ENCODE data around the gene WNT5A.
"Not testable (repeated sequence)": the region's sequence is repeated elsewhere in the genome, so short reads cannot be mapped to it uniquely, and the experiment has no call there.

Gene WNT5A

DNA sequence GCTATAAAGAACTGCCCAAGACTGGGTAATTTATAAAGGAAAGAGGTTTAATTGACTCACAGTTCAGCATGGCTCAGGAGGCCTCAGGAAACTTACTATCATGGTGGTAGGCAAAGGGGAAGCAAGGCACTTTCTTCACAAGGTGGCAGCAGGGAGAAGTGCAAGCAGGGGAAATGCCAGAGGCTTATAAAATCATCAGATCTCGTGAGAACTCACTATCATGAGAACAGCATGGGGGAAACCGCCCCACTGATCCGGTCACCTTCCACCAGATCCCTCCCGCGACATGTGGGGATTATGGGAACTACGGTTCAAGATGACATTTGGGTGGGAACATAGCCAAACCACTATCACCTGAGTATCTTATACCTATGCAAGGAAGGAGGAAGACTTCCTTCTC is 18.0 kb upstream of the WNT5A start:
- DNase-seq, result not testable (repeated sequence)

DNA sequence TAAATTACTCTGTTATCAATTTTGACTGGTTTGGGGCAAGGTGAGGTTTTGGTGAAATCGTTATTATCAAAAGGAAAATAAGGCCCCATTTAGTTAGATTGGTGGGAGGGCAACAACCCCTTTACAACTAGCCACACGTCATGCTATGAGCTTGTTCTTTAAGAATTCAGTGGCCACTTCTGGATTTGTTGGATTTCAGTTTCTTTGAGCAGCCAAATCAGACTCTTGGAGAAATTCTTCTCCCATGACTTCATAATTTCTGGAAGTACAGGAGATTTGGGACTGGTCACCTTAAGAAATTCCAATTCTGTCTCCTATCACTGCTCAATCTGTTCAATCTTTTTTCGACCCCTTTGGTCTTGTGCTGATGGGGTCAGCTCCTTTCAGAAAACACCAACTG is 14.8 kb upstream of the WNT5A start:
- DNase-seq, result no peak

DNA sequence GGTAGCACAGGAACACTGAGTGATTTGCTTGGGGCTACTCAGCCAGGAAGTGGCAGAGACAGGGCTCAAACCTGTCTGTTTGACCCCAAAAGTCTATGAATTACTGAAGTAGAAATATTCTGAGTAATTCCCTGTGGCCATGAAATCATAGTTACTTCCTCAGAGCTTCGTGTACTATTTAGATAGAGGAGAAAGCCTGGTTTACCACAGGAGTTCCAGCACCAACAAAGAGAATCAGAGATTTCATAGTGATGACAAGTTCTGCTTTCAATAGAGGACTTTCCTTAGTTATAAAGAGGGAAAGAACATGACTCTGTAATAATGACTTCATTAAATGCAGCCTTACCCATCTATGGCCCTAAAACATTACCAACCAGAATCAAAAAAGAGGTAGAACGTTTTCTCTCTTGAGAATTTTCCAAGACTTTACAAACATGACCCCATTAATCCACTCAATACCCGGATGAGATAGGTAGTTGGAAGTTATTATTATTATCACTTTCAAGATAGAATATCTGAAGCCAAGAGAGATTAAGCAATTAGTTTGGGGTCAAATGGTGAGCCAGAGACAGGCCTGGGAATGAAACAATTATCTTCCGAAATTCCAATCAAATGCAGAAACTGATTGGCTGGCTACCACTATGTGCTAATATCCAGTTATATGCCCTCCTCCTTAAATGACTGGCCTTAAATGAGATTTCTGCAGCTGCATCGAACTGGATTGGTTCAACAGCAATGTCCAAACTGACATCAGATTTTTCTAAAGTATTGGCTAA is 13.6 kb upstream of the WNT5A start:
- DNase-seq, result no peak

DNA sequence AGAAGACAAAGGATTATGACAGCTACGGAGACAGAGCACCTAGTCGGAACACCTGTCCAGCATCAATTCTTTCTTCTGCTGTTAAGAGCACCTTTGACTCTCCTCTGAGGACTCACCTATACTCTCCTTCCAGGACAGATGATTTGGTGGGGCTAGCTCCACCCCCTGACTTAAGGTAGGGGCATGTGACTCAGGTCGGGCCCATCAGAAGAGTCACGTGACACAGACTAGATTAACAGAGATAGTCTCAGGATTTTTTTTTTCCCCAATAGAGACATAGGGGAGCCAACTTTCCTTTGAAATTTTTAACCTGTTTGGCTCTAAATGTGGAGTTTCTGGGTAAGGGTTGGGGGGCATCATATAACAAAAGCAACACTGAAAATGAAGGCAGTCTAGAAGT is 11.4 kb upstream of the WNT5A start:
- no peak for DNase-seq

DNA sequence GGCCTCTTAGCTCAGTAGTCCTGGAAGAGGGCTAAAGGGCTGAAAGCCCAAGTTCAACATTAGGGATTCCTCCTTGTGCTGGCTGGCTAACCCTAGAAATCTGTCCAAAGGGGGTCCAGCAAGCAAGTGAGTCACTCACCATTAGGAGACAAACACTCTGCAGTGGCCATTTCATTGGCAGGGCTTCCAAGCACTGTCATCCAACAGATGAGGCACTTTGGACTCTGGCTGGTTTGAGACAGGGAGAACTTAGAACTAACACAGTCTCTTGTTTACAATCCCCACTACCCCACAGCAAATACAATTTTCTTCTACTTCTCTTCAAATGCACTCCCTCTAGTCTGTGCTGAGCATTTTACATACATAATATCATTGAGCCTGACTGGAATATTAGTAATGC is 10.1 kb upstream of the WNT5A start:
- no peak for DNase-seq

DNA sequence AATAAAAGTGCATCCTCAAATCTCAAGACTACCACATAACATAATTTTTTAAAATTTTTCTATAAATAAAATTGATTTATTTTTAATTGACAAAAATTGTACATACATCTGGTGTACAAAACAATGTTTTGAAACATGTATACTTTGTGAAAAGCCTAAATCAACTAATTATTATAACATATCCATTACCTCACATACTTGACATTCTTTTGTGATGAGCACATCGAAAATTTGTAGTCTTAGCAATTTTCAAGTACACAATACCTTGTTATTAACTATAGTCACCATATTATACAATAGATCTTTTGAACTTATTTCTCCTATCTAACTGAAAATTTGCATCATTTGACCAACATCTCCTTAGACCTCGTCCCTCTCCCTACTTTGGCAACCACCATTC is 7.9 kb upstream of the WNT5A start:
- DNase-seq, result no peak

DNA sequence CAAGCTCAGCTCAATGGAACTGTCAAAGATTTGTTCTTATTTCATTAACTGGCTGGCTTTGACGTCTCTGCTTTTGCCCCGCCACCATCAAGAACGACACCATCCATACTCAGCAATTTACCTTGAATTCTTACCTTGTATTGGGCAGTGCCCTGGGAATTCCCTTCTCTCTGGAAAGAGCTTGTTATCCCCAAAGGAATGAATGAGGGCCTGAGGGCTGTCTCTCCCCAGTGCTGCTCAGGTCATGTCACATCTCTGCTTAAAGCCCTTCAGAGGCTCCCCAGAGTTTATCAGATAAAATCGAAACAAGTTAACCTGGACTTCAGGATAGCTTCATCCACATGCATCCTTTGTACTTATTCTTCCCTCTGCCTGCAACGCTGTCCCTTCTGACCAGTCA is 5.9 kb upstream of the WNT5A start:
- no peak for DNase-seq

DNA sequence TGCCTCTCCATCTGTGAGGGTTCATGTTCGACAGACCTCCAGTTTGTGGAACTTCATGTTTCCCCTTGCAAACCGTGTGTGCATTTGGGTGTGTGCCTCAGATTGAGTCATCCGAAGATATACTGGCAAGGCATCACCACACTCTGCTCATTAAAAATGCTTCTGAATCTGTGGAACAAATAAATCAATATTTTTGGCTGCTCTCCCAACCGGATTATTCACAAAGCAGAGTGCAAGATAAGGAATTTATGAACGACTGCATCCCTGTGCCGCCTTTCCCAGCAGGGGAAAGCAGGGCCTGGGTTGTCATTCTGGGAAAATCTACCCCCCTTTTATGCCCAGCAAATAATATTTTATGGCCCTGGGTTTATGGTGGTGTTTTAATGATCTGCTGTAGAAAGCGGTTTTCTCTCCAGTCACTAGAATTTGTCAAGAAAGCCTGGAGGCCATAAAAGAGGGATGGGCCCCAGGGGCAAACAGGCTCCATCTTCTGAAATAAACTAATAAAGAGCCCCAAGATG is 4.2 kb upstream of the WNT5A start:
- DNase-seq, result no peak

DNA sequence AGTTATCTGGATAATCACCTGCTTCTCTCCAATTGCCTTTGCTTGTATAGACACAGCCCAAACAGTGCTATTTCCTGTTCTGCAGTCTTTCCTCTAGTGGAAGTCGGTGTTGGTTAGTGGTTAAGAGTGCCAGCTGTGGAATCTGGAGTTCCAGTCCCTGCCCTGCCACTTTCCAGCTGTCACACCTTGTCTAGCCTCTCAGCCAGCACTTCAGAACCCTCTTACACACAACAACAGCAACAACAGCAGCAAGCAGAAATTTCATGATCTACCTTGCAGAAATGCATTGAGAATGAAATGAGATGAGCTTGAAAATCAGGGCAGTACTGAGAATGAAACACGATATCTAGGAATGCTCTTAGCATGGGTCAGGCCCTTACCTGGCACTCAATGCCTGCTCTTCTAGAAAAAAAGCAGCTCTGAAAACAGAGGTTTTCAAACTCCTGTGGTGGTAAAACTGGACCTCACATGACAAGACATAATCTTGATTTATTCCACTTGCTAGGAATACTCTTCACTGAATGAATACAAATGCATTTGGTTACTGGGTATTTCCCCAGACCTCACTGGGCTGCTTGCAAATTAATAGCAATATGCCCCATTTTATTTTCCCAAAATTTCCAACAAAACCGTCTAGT is 3.3 kb upstream of the WNT5A start:
- DNase-seq, result no peak

DNA sequence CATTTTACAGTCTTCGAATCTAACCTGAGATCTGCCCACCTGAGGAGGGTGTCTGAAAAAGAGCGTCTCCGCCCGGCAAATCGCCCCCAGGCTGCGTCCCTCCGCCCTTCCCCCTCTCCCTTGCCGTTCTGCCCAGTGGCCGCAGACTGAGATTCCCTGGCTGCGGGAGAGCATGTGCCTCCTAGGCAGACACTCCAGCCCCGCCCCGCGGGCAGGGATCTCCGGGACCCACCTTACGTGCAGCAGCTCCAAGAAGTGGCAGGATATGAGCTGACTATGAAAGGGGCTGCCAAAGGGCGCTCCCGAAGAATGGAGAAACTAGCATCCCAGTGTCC is 2.7 kb upstream of the WNT5A start:
- no peak for DNase-seq

DNA sequence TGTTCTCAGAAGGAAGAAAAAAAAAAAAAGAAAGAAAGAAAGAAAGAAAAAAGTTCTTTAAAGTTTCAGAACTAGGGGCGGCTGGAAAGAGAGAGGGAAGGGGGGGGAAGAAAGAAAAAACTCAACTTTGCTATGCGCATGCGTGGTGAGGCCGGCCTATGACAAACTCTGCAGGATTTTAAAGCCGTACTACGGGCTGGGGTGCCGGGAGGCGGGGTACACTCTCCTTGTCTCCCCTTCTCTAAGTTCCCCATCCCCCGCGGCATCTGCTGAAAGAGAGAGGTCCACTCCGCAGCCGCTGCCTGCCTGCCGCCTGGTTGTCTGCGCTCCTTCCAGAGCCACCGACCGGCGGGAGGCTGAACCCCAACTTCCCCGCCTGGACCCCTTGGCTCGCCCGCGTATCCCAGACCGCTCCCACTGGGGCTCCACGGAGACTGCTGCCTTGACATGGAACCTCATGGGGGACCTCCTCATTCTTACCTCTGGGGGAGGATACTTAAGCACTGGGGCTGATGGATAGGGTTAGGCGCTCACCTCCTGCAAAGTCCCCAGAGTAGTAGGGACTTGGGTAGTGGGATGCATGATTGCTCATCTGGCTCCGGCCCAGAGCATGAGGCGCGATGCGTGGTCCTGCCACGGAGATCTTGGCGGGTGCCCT is 1.4 kb upstream of the WNT5A start:
- no peak for DNase-seq

DNA sequence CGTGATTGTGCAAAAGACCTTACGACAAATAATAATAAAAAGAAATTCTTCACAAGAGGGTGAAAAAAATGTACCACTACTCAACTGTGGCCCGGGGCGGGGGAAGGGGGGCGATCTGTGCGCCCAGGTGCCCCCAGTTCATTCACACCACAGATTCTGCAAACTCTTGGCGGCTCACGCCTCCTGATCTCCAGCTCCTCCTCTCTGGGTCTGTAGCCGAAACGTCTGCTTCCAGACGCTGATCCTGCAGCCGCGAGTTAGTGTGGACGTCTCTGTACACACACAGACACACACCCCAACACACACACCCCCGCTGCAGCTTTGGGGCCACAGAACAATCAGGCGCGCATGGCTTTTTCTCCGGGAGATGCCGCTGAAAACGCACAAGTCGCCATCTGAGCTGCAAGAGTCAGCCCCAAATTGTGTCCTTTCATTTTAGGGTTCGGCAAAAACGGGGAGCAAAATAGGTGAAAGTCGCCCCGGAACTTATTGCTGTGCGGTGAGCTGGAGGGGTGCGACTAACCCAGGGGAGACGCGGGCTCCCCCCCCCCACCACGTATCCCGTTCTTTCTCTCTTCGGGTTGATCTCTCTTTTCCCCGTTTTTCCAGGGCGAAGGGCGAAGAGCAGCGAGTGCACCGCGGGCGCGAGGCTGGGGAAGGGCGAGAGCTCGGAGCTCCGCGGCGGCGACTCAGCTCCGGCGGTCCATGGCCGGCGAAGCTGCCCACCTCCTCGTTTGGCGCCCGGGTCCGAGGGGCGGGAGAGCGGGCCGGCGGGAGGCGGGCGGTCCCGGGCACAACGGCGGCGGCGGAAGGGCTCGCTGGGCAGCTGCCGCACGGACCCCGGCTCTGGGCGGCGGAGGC is 505 bp upstream of the WNT5A start:
- peak; percentile 35 for DNase-seq

DNA sequence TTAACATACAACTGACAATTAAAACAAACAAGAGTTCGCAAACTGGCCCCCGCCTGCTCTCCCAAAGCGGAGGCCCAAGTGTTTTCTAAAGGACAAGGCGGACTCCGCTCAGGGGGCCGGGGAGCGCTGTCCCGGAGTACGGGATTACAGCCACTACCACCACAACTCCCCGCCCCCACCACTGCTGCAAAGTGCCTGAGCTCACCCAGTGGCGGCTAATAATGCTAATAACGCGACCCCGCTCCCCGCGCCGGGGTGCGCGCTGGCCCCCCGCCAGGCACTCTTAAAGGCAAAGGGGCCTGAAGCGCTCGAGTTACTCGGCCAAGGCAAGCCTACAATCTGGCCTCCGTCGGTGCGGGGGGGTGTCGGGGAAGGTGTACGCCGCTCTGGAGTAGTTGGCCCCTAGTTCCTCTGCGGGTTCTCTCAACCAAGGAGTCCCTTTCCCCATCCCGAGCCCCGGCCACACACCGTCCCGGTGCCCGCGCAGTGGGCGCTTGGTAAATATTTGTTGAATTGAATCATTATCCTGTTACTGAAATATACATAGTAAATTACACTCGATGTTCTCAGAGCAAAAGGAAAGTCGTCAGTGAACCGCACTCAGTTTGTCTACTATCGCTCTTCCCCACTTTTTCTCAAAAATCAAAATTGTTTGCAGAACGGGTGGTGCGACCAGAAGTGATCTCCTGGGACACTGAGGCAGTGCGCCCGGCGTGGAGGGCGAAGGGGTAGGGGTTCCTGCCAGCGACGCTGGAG is 827 bp downstream of the WNT5A start:
- peak; percentile 9 for DNase-seq

DNA sequence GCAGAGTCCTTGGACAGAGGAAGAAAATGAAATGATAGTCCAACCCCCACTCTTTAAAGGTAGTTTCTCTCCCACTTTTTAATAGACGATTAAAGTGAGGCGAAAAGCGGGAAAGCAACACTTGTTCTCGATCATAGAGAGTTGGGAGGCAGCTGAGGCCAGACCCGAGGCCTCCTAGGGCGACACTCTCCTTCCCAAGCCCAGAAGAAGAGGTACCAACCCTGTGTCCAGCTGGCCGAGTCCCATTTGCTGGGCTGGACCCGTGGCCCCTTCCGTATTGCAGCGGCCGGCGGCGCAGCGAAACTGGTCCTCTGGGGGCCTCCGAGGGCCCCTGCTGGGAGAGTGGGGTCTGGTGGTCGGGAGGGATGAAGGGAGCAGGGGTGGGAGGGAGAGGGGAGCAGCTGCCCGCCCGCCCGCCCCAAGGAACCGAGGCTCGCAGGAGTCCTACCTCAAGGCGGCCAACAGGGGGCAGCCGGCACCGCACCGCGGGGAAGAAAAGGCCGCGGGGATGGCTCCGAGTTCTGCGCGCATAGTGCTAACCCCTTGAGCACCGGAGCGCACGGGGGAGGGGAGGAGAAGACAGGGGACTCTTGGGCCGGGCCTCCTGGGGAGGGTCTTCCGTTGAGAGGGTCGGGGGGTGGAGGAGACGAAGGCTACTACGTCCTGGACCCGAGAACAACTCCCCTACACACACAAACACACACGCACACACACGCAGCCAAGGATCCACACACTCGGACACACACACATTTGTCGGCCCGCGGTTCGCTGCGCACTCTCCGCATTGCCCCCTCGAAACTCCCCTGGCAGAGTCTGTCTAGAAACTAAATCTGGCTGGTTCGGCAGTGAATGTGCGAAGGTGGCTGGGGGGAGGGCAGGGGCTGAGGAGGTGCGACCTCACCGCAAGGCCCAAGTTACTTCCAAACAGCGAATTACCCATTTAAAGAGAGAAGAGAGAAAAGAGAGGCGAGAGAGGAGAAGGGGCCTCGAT is 2.0 kb downstream of the WNT5A start:
- peak; percentile 72 for DNase-seq

DNA sequence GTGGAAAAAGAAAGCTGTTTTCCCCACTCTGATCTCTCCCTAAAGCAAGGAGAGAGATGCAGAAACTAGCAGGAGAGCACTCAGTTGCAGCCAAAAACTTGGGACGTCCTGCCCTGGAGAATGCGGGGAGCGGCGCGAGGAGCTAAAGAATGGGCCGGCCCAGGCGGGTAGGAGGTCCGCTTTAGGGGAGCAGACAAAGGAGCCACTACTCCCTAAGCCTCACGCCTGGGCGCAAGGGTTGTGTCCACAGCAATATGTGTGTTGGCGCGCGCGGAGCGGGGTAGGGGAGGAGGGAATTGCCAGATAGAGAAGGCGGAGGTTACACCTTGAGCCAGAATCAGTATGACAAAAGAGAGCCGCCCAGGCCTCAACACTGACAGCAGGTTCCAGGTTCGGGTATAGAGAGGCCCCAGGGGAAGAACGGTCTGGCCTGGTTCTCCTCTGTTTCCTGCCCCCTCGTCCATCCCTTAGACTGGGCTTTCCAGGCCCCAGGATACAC is 2.9 kb downstream of the WNT5A start:
- DNase-seq, result no peak

DNA sequence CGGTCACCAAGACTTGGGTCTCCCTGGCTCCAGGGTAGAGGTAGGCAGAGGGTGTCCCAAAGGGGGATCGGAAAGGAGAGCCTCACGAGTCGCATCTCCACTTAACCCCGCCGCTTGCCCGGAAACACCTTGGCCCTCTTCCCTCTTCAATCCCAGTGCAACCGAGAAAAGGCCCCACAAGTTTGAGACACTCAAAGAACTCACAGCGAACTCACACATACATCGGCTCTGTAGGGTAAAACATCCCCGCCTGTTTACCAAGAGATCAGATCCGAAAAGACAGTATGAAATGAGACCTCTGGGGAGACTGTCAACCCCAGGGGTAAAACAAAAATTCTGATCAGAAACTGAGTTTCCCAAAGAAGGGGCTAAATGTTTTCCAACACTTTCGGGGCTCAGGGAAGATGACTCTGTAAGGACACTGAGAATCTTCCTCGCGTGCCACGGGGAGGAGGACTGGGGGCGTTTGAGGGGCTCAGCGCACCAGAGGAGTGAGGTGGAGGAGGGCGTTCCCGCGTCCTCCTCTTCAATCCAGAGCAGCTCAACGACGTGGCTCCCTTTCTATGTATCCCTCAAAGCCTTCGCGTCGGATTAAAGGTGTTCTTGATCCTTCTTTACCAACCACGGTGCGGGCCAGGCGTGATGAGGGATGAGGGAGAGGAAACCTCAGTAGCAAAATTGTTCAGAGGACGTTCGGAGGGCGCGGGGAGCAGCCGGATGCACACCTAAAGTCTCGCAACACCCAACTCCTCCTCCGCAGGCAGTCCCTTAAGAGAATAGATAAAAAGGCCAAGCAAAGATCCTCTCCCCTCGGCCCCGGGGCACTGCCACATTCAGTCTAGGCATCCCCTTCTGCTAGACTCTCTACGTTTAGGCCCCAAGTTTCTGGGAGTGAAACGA is 3.7 kb downstream of the WNT5A start:
- no peak for DNase-seq

DNA sequence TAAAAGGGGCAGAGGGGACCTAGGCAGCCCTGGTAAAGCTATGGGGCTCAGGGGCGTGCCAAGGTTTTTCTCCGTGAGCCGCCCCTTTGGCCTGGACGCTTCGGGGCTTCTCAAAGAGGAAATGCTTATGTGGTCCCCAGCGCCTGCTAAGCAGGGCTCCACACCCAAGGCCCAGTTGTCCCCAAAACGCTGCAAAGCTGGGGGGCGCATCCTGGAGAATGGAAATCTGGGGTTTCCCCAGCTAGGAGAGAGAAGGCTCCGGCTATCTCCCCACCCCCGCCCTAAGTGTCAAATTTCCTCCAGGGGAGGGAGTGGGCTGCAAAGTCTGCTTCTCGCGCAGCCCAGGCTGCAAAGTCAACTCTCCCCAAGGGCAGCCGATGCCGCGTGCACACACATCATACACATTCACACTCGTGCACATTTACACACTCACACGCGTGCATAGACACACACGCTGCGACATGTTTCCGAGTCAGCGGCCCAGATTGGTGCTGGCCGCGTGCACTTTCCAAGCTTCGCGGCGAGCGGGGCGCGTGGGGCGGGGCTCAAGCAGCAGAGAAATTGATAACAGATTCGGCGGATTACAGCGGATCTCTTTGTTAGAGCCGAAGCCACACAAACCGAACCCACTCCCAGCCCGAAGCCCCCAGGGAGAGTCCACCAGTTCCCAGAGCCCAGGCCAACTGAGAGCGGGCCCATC is 4.5 kb downstream of the WNT5A start:
- DNase-seq, result no peak

DNA sequence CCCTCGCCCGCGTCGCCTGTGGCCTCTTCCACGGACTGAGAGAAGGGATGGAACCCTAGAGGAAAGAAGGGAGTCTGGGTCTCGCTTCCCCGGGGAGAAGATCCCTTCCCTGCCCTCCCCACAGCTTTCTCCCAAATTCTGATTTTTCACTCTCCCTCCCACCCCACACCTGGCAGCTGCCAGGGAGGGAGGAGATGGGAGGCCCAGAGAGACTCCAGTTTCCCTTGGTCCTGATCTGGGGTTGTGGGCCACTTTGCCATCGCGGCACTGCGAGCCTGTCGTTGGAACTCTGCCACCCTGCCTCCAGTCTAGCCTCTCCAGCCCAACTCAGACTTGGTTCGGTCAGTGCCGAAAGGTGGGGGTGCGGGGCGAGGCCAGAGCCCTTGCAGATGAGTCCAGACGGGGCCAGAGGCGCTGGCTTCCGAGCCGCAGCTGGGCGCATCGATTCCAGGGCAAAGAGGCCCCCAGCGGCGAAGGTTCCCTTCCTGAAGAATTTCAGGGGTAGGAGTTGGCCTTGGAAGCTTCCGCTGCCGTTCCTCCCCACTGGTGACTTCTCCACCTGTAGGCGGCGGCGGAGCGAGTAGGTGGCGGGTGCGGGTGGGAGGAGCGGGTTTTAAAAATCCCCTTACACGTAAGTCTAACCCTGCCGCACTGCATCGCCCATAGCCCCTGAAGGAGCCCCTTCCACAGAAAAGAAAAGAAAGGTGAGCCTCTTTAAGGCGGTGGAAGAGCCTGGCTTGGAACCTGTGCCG is 5.2 kb downstream of the WNT5A start:
- DNase-seq, result no peak

Data from NCI-H345 (cell line).